HCT116 (cell line): ENCODE data around the gene GPRIN2. TPM values are rescaled to one million over a fixed set of nuclear protein-coding genes. Genes with fewer than 3 reads are reported as not detected.

Source experiments
- ATAC-seq: fragments of 200-7000 bp; cut with Tn5 transposase; 2 replicates; pipeline ENCODE4 v1.9.1; 2020; ENCODE audit warnings: mild to moderate bottlenecking, moderate library complexity
- BruUV-seq: library from RNA; stranded (reverse); fragments of 400-500 nt; replicated peaks from 2 replicates; lab custom pipeline; 2021; lab: Mats Ljungman, UMichigan
- CTCF ChIA-PET: fragments of 300-600 bp; sonication (Branson Sonifier 250); formaldehyde crosslinking; loops from one replicate; lab custom pipeline; 2021; ENCODE audit warnings: antibody characterized with exemption; lab: Charles Lee
- POLR2A ChIA-PET: fragments of 300-600, 350-600 bp; sonication (Branson Sonifier 250); formaldehyde crosslinking; loops from one replicate; lab custom pipeline; 2021; ENCODE audit warnings: antibody characterized with exemption; lab: Charles Lee
- RAD21 ChIA-PET, 2 experiments: fragments of 300-600 bp; sonication (Branson Sonifier 250); formaldehyde crosslinking; loops; one replicate each; lab custom pipeline; 2023; ENCODE audit warnings: low total read pairs in 2 of 2; ENCODE audit not compliant: uncharacterized antibody in 2 of 2, unreplicated experiment in 2 of 2, low non-redundant PET in 1 of 2; lab: Charles Lee
- DNase-seq: peaks from one replicate; pipeline ENCODE4 v3.0.0-alpha.2; 2010; ENCODE audit warnings: low read depth, low spot score
- H2AFZ ChIP-seq: fragments of 200-600 bp; shearing (Covaris generic), sonication (generic); 2 replicates; pipeline ENCODE4 v1.6.1; 2017; ENCODE audit warnings: low read depth, mixed run types, mixed read lengths, antibody characterized with exemption, low read length; ENCODE audit not compliant: poor library complexity, severe bottlenecking
- H3K27ac ChIP-seq: 2 replicates; pipeline ENCODE4 v1.5.1; 2012; ENCODE audit warnings: low read depth, low read length
- H3K27me3 ChIP-seq: fragments of 200-600 bp; sonication (generic); 2 replicates; pipeline ENCODE4 v1.6.1; 2016; ENCODE audit warnings: mixed run types, low read length, mixed read lengths; ENCODE audit not compliant: insufficient read depth
- H3K36me3 ChIP-seq, 2 experiments: fragments of 200-500 bp in 1 of 2; fragments of 200-600 bp in 1 of 2; sonication (Bioruptor generic) in 1 of 2; sonication (generic) in 1 of 2; 2 replicates each; pipeline versions ENCODE4 v1.5.1 to v1.6.1; 2014 to 2016; ENCODE audit warnings: low read length in 2 of 2, inconsistent platforms in 1 of 2, mixed read lengths in 1 of 2, mixed run types in 1 of 2; ENCODE audit not compliant: insufficient read depth in 2 of 2, control insufficient read depth in 1 of 2
- H3K4me1 ChIP-seq, 2 experiments: fragments of 200-600 bp in 1 of 2; sonication (generic) in 1 of 2; 2 replicates each; pipeline versions ENCODE4 v1.5.1 to v1.6.1; 2012 to 2017; ENCODE audit warnings: low read length in 2 of 2, inconsistent platforms in 1 of 2, mild to moderate bottlenecking in 1 of 2, mixed read lengths in 1 of 2, mixed run types in 1 of 2, moderate library complexity in 1 of 2; ENCODE audit not compliant: insufficient read depth in 2 of 2, control insufficient read depth in 1 of 2
- H3K4me2 ChIP-seq: fragments of 200-600 bp; sonication (generic); 2 replicates; pipeline ENCODE4 v1.6.1; 2017; ENCODE audit warnings: mixed run types, low read length, mixed read lengths
- H3K4me3 ChIP-seq, 2 experiments: fragments of 200-600 bp in 1 of 2; sonication (generic) in 1 of 2; replicated peaks in 1 of 2; 2 replicates each; pipeline ENCODE4 v1.5.1; 2011 to 2016; ENCODE audit warnings: low read length in 2 of 2, control low read depth in 1 of 2, low read depth in 1 of 2, mild to moderate bottlenecking in 1 of 2, mixed read lengths in 1 of 2, mixed run types in 1 of 2
- H3K79me2 ChIP-seq: fragments of 200-600 bp; sonication (generic); 2 replicates; pipeline ENCODE4 v1.6.1; 2017; ENCODE audit warnings: mild to moderate bottlenecking, mixed run types, low read length, moderate library complexity, mixed read lengths; ENCODE audit not compliant: insufficient read depth
- H3K9ac ChIP-seq: fragments of 200-600 bp; sonication (generic); 2 replicates; pipeline ENCODE4 v1.6.1; 2016; ENCODE audit warnings: low read length, mixed read lengths
- H3K9me2 ChIP-seq: fragments of 200-600 bp; sonication (generic), shearing (Covaris generic); 2 replicates; pipeline ENCODE4 v1.6.1; 2017; ENCODE audit warnings: mixed run types, mild to moderate bottlenecking, moderate library complexity; ENCODE audit not compliant: insufficient read depth
- H3K9me3 ChIP-seq, 2 experiments: fragments of 200-500 bp in 1 of 2; fragments of 200-600 bp in 1 of 2; sonication (Bioruptor generic) in 1 of 2; sonication (generic) in 1 of 2; 2 replicates each; pipeline ENCODE4 v1.6.1; 2014 to 2017; ENCODE audit warnings: low read length in 2 of 2, mixed read lengths in 2 of 2, inconsistent platforms in 1 of 2, low read depth in 1 of 2, mild to moderate bottlenecking in 1 of 2, mixed run types in 1 of 2, moderate library complexity in 1 of 2; ENCODE audit not compliant: control insufficient read depth in 1 of 2, insufficient read depth in 1 of 2
- H4K20me1 ChIP-seq: fragments of 200-600 bp; sonication (generic), shearing (Covaris generic); 2 replicates; pipeline ENCODE4 v1.6.1; 2017; ENCODE audit warnings: mixed run types, mild to moderate bottlenecking, moderate library complexity; ENCODE audit not compliant: insufficient read depth
- ATF3 ChIP-seq: IDR thresholded peaks from 2 replicates; pipeline ENCODE4 v1.6.1; 2012
- CBX3 ChIP-seq: IDR thresholded peaks from 2 replicates; pipeline ENCODE4 v1.6.1; 2012; ENCODE audit warnings: low read depth
- CTCF ChIP-seq, 3 experiments: fragments of 200-600 bp in 1 of 3; sonication (generic) in 1 of 3; IDR thresholded peaks in 2 of 3; conservative IDR thresholded peaks in 1 of 3; 2 replicates each; pipeline ENCODE4 v1.5.1; 2012 to 2017; ENCODE audit warnings: low read depth in 2 of 3, low read length in 2 of 3, antibody characterized with exemption in 1 of 3, borderline replicate concordance in 1 of 3, control low read depth in 1 of 3, mild to moderate bottlenecking in 1 of 3, mixed read lengths in 1 of 3, mixed run types in 1 of 3, moderate library complexity in 1 of 3; ENCODE audit not compliant: insufficient read depth in 1 of 3
- FOSL1 ChIP-seq: IDR thresholded peaks from 2 replicates; pipeline ENCODE4 v1.6.1; 2012; ENCODE audit warnings: low read depth
- MAX ChIP-seq: IDR thresholded peaks from 2 replicates; pipeline ENCODE4 v1.6.1; 2012
- POLR2AphosphoS5 ChIP-seq: IDR thresholded peaks from 2 replicates; pipeline ENCODE4 v1.6.1; 2011; ENCODE audit warnings: mild to moderate bottlenecking, low read depth, low read length, moderate library complexity
- REST ChIP-seq: IDR thresholded peaks from 2 replicates; pipeline ENCODE4 v1.6.1; 2012; ENCODE audit warnings: low read depth
- SIN3A ChIP-seq: IDR thresholded peaks from 2 replicates; pipeline ENCODE4 v1.6.1; 2012; ENCODE audit warnings: low read depth
- SRF ChIP-seq: IDR thresholded peaks from 2 replicates; pipeline ENCODE4 v1.6.1; 2012; ENCODE audit warnings: low read depth
- TCF7L2 ChIP-seq: IDR thresholded peaks from 2 replicates; pipeline ENCODE4 v1.7.0; 2011; ENCODE audit warnings: borderline replicate concordance, inconsistent platforms; ENCODE audit not compliant: insufficient read depth, insufficient read length; ENCODE audit errors: extremely low read depth
- YY1 ChIP-seq: IDR thresholded peaks from 2 replicates; pipeline ENCODE4 v1.6.1; 2011; ENCODE audit warnings: low read length, low read depth, moderate library complexity, mild to moderate bottlenecking; ENCODE audit not compliant: insufficient replicate concordance; ENCODE audit errors: extremely low read depth
- ZBTB33 ChIP-seq: IDR thresholded peaks from 2 replicates; pipeline ENCODE4 v1.6.1; 2011; ENCODE audit warnings: mild to moderate bottlenecking, low read length, moderate library complexity; ENCODE audit not compliant: insufficient replicate concordance; ENCODE audit errors: extremely low read depth
- ZNF274 ChIP-seq: fragments of 200-500 bp; sonication (Bioruptor generic); IDR thresholded peaks from 2 replicates; pipeline ENCODE4 v1.6.1; 2014; ENCODE audit warnings: mild to moderate bottlenecking, low read depth, low read length, inconsistent platforms
- intact Hi-C: fragments of 100-400 bp; cut with micrococcal nuclease; formaldehyde crosslinking; loops from 2 replicates; pipeline ENCODE4 v1.10.0; 2022
- total RNA-seq: library from RNA; stranded (reverse); gene quantifications from one replicate; pipeline ENCODE4 v1.2.1, GENCODE V29; 2021; ENCODE audit not compliant: unreplicated experiment

Gene GPRIN2
- total RNA-seq, 1 experiment from 2014 or later = 1.7 TPM

- TF ChIP-seq CTCF (IDR thresholded peaks at IDR 0.05 in 2 of 3, conservative IDR thresholded peaks at IDR 0.05 in 1 of 3; ENCODE audit: borderline replicate concordance in 1 of 3, insufficient read depth in 1 of 3, low read depth in 2 of 3, low read length in 2 of 3) (no peak), SIN3A (no peak), ATF3 (no peak)
These were observed 38.9 kb downstream of the GPRIN2 start (continued) for GRCh38 chr10:46517541-46517940.

- H3K79me2 ChIP-seq = no peaks in the 10 kb centered on the region
- H3K9me2 ChIP-seq = no peaks in the 10 kb centered on the region
- H3K27ac ChIP-seq = no peak overlapping the region
- H3K4me2 ChIP-seq = peak overlapping the region; percentile 29
- ATAC-seq = peak; percentile 65
- H3K4me3 ChIP-seq = no peak overlapping the region
- H4K20me1 ChIP-seq = no peaks in the 10 kb centered on the region
- CTCF ChIA-PET = no interaction called here
- peaks cover 0 to 11% of the 10 kb centered on the region in 2 experiments; a peak in 3 of 4 replicates for H3K4me1 ChIP-seq
- H2AFZ ChIP-seq = no peak overlapping the region
- no peak overlapping the region for H3K9ac ChIP-seq
- POLR2A ChIA-PET = interaction anchor here (0.8 kb wide), 1 partner anchor 28 kb away, joined by 3 read pairs; no protein-coding TSS in a partner anchor
- DNase-seq = no peak
- no TSS peak for BruUV-seq
- no peaks in the 10 kb centered on the region for H3K27me3 ChIP-seq
- H3K9me3 ChIP-seq = no peaks in the 10 kb centered on the region
- no peaks in the 10 kb centered on the region for H3K36me3 ChIP-seq
- RAD21 ChIA-PET = no interaction called here
- intact Hi-C loops = no loop called here
- TF ChIP-seq SRF (no peak), MAX (no peak), ZBTB33 (no peak), POLR2AphosphoS5 (no peak), YY1 (no peak), CBX3 (no peak), REST (no peak), TCF7L2 (no peak), SIN3A (no peak), FOSL1 (no peak), ZNF274 (no peak)
These were observed 39.6 kb downstream of the GPRIN2 start for GRCh38 chr10:46516660-46517416.
